EL (cell line): ENCODE results near the gene CENPF.
A peak's percentile ranks its signal among the peaks of the same experiment; 100 is the strongest.
"Not testable (repeated sequence)": the region's sequence is repeated elsewhere in the genome, so short reads cannot be mapped to it uniquely, and the experiment has no call there.

Experiments
- DNase-seq: peaks from one replicate; pipeline ENCODE4 v3.0.0-alpha.2; 2016

CENPF gene, protein sequence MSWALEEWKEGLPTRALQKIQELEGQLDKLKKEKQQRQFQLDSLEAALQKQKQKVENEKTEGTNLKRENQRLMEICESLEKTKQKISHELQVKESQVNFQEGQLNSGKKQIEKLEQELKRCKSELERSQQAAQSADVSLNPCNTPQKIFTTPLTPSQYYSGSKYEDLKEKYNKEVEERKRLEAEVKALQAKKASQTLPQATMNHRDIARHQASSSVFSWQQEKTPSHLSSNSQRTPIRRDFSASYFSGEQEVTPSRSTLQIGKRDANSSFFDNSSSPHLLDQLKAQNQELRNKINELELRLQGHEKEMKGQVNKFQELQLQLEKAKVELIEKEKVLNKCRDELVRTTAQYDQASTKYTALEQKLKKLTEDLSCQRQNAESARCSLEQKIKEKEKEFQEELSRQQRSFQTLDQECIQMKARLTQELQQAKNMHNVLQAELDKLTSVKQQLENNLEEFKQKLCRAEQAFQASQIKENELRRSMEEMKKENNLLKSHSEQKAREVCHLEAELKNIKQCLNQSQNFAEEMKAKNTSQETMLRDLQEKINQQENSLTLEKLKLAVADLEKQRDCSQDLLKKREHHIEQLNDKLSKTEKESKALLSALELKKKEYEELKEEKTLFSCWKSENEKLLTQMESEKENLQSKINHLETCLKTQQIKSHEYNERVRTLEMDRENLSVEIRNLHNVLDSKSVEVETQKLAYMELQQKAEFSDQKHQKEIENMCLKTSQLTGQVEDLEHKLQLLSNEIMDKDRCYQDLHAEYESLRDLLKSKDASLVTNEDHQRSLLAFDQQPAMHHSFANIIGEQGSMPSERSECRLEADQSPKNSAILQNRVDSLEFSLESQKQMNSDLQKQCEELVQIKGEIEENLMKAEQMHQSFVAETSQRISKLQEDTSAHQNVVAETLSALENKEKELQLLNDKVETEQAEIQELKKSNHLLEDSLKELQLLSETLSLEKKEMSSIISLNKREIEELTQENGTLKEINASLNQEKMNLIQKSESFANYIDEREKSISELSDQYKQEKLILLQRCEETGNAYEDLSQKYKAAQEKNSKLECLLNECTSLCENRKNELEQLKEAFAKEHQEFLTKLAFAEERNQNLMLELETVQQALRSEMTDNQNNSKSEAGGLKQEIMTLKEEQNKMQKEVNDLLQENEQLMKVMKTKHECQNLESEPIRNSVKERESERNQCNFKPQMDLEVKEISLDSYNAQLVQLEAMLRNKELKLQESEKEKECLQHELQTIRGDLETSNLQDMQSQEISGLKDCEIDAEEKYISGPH (N-terminal part only)

DNA sequence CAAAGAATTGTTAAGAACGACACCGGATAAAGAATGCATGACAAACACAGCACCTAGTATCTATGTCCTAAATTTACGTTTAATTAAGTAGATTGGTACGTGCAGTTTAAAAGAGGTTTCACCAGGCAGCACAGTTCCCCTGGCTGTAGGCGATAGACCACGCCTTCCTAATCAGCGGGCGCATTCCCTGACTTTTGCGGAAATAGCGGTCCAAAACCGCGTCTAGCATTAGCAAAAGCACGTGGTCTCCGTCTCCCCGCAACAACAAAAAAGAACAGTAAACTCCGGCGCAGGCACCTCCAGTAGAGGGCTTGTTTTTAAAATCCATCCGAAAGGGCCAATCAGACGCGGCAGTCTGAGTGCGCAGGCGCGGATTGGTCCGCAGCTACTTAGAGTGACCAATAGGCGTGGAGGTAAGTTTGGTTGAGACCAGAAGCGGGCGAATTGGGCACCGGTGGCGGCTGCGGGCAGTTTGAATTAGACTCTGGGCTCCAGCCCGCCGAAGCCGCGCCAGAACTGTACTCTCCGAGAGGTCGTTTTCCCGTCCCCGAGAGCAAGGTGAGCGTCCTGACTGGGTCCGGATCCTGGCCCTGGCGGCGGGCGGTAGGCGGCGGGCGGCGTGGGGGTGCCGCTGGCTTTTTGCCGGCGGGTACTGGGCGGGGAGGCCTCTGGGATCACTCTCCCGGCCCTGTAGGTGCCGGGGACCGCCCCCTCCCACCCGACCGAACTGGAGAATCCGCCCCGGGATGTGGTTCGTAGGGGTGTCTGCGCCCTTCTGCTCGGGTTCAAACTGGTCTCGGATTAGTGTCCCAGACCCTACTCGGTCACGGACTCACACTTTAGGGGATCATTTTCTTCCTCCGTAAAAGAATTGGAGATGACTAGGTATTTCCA is at the start of gene CENPF:
Gene CENPF, plus strand, starts transcription at position 432 of the 894 bp plus-strand sequence. CDS start 10,560 bp downstream, outside the sequence.
- DNase-seq = peak; percentile 99

DNA sequence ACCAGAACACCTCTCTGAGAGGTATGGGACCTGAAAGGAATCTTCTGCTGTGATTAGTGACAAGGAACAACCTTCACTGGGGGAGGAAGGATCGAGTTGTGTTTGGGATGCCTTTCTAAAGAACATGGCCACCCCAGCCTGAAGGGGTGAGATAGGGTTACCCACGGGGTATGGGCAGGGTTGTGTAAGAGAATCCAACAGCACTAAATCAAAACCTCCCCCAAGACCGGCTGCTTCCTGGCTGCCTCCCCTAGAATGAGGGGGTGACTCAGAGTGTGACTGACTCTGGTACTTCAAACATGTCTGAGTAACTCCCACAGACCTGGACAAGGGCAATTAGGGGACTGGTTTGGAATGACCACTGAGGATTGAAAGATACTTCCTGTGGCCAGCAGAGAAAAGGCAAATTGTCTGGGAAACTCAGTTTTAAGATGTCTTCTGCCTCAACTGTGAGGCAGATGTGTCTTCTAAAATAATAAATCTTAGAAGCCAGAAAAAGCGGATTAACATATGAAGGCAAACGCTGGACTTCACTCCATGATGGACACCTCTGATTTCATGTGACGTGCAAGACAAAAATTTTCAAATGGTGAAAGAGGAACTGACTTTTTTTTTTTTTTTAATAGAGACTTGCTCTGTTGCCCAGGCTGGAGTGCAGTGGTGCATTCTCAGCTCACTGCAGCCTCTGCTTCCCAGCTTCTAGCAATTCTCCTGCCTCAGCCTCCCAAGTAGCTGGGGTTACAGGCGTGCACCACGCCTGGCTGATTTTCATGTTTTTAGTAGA is 44.9 kb upstream of the CENPF start:
- DNase-seq = peak; percentile 94

DNA sequence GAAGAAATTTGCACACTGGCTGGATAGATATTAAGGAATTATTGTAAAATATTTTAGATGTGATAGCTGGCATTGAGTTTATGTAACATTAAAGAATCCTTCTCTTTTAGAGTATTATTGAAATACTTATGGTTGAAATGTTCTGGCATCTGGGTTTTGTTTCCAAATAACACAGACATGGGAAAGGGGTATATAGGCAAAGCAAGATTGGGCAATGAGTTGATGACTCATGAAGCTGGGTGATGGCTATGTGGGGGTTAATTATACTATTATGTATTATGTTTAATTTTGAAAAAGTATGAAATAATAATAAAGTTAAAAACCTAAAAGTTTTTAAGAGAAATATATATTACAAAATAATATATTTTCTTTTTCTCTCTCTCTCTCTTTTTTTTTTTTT is 39.1 kb upstream of the CENPF start:
- peak; percentile 48 for DNase-seq

DNA sequence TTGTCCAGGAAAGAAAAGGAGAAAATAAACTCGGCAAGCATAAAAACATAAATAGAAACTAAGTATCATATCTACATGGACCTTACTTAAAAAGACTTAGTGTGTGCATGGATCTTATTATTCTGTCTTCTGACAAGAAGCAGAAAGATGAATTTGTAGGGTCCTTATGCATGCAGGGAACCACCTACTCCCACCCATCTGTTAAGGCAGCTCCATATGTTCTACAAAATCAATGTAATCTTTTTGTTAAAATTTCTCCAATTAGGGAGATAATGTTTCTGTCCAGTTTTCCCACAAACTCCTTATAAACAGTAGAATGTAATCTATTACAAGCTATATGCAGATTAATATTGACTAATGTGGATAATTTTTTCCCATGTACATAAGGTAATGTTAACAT is 37.7 kb upstream of the CENPF start:
- no peak for DNase-seq

DNA sequence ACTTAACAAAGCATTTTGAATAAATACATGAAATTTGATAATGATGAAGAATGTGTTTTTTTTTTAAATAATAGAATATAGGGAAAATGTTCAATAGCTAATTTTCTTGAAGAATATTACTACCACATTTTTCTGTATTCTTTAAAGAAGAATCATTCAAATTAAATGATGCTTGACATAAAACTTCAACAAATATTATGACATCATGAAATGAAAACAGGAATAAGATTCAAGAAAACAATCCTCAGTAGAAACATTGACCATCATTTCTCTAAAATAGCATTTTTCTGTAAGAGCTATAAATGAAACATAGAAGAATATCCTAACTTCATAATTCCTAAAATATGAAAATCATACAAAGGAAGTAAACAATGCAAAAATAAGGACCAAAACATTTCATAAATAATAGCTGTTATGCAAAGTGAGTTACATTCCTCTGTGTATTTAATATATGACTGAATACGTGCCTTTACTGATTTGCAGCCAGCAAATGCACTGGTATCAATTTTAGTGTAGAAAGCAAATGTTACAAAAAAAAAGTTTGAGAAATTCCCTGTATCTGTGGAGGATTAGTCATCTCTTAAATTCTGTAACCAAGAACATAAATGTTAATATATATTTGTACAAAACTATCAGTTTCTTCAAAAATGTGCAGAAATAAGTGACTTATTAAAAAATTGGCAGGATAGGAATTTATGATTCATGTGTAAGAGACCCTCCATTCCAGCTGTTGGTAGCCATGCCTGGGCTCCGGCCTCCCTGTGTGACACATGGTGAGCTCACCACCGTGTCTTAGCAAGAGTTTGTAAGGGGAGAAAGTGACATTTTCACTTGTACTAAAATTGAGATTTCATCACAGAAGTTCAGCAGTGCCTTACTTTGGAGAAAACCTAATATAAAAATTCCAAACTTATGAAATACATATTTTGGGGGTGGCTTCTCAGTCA is 36.6 kb upstream of the CENPF start:
- DNase-seq = peak; percentile 93

DNA sequence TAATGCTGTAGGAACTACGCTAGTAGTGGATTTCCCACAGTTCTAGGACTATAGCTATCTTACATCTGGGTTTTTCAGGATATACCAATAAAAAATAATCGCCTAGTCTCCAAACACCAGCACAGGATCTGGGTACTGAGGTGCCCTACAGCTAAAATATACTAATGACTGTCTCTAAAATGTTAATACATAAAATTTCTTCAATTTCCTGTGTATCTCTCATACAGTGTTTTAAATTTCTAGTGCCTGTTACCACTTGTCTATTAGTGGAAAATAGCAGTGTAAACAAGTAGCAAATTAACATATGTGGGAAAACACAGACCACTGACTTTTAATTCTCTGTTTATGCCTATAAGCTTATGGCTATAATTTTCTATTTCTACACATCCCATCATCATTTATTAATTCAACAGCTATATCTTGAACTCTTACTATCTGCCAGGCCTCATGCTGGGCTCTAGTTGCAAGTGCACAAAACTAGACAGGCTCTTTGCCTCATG is 35.5 kb upstream of the CENPF start:
- DNase-seq = no peak

DNA sequence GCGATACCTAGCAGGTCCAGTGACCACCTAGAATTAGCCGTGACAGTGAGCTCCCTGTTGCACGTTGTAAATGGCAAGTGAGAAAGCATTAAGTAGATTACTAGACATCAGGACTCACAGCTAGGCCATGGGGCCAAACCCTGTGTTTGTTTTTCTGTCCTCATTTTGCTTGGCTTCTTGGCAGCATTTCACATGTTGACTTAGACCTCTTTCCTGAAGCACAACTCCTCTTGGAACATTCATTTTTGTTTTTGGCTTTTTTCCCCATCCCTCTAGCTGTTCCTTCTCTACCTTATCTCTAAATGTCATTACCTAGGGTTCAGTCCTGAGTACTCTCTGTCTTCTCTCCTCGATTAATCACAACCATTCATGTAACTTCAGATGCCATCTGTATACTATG is 34.7 kb upstream of the CENPF start:
- DNase-seq = peak; percentile 52

DNA sequence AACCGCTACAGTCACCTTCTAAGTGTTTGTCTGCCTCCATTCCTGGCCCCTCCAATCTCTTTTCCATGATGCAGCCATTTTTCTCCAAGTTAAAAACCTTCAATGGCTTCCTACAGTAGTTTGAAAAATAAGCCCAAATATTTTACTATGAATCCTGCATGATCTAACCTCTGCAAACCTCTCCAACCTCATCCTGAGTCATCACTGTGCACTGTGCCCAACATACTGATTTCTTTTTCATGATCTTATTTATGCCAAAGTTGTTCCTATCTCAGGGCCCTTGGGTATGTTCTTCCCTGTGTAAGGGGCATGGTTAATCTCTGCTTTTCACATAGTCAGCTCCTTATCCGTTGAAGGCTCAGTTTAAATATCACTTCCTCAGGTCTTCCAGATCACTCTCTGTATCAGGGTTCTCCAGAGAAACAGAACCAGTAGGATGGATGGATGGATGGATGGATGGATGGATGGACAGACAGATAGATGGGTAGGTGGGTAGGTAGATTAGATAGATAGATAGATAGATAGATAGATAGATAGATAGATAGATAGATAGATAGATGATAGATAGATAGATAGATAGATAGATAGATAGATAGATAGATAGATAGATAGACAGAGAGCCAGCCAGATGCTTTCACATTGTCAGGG is 33.5 kb upstream of the CENPF start:
- DNase-seq = peak; percentile 73

DNA sequence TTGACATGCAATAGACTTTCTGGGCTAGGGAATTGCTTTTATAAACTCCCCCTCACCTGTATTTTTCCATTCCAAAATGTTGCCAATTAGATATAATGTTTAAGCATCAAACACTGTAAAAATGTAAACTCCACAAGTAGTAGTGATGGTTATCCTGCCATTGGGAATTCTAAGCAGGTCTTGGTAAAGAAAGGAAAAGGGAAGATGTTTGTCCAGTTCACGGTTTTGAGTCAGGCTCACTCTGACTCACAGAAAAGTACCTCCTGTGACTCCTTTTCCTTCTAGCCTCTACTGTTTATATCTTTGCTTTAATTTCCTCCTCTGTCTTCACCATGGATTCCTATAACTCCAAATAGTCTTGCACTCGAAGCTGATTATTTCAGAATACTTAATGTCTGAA is 32.6 kb upstream of the CENPF start:
- peak; percentile 69 for DNase-seq

DNA sequence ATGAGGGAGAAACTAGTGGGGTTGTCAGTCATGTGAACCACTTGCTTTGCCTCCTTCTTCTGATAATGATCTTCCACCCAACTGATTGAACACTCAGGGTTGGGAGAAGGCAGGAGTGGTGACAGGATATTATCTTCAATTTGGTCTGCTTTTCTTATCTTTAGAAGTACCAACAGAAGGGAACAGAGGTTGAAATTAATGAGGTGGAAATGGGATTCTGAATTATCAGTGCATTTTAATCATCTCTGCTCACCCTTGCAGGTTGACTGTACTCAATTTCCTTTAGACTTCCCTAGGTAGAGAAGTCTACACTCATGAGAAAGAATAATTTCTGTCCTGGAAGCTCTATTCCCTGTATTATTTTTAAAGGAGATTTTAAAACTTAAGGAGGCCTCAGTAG is 31.7 kb upstream of the CENPF start:
- DNase-seq = no peak

DNA sequence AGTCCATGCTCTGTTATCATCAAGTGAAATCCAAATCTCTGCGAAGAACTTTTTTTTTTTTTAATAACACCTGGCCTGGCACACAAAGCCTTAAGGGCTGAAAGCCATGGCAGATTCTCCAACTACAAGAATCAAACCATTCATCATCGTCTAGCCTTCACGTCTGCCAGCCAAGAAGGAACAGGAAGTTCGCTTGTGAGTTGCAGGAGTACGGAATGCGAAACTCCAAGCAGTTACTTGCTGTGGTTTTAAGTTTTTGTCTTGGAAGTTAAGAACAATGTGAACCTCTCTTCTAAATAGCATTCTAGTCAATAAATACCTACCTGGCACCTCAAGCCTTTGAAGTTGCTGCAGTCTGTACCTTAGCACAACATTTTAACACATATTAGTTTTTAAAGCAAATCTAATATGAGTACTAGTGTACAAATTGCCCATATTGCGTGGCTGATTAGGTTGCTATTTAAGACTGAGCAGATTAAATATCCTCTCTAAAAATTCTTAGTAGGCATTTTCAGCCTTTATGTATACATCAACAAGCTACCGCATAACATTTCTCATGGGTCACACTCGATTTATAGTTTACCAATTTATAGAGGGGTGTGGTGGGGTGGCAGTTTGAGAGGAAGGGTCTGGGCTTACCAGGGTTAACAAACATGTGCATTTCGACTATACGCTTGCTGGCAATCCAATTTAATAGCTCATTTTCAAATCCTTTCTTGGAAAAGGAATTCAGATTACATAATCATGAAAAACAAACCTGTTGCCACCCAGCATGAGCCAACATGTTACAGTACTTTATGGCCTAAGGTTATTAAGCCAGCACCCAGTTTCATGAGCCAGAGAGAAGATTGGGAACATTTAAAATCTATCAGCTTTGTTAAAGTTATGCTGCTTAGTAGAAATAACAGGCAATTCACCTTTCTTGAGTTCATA is 29.3 kb upstream of the CENPF start:
- DNase-seq = no peak

DNA sequence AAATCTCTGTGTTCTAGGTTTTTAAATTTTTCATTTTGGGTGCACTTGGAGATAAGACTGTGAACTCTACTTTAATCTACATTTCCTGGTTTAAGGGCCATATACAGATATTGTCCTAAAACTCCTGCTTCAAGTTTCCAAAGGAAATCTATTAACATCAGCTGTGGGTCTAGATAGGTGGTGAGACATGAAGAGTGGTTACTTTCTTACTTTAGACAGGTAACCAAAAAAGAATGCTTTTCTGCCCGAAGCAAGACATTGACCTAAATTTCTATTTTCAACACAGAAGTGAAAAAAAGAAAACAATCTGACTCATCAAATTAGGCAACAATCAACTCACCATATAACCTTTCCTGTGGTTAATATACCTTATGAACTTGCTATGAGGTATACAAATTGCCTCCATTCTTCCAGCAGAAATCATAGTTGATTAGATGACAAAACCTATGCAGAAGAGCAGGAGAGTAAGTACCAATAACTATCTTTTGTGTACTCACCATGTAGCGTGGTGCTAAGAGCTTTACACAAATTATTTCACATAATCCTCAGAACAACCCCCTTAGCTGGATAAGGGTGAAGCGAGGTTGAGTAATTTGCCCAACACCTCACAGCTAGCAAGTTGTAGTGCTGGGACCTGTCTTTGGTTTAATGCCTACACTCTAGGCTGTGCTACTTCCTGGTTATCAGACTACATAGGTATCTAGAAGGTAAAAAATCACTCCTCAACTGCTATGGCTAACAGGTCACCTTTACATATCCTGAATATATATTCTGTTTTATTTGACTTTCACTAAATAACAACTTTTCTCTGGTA is 28.2 kb upstream of the CENPF start:
- DNase-seq = no peak

DNA sequence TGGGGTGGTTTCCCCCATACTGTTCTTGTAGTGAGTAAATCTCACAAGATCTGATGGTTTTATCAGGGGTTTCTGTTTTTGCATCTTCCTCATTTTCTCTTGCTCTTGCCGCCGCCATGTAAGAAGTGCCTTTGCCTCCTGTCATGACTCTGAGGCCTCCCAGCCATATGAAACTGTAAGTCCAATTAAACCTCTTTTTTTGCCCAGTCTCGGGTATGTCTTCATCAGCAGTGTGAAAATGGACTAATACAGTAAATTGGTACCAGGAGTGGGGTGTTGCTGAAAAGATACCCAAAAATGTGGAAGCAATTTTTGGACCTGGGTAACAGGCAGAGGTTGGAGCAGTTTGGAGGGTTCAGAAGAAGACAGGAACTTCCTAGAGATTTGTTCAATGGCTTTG is 26.9 kb upstream of the CENPF start:
- DNase-seq = not testable (repeated sequence)

DNA sequence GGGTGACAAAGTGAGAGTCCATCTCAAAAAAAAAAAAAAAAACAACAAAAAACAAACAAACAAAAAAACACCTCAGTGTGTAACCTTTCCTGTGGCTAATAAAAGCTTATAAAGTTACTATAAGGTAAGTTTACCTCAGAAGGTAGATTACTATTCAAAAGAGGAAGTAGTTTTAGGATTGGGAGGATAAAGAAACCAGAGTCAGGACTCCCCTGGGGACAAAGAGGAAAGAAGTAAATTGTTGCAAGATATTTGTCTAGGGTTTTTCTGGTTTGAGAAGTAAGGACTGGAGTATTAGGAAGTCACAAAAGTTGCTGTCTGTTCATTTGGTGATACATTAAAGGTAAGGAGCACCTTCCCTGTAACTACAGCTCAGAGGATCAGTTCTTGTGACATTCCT is 23.8 kb upstream of the CENPF start:
- DNase-seq = no peak

DNA sequence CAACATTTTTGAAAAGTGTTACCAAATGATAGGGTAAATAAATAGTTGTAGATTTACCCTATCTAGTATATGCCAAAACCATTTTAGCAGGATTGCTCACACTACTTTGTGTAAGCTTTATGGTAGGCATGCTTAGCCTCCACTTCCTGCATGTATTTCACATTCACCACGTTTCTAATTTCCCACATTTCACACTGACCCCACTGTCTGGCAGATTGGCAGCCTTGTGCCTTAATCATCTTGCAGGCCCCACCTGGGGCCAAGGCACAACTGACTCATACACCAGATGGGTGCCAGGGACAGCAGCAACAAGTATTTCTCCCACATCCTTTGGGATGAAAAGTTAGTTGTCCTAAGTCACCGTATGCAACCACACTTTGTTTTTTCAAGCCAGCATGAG is 21.2 kb upstream of the CENPF start:
- peak; percentile 92 for DNase-seq

DNA sequence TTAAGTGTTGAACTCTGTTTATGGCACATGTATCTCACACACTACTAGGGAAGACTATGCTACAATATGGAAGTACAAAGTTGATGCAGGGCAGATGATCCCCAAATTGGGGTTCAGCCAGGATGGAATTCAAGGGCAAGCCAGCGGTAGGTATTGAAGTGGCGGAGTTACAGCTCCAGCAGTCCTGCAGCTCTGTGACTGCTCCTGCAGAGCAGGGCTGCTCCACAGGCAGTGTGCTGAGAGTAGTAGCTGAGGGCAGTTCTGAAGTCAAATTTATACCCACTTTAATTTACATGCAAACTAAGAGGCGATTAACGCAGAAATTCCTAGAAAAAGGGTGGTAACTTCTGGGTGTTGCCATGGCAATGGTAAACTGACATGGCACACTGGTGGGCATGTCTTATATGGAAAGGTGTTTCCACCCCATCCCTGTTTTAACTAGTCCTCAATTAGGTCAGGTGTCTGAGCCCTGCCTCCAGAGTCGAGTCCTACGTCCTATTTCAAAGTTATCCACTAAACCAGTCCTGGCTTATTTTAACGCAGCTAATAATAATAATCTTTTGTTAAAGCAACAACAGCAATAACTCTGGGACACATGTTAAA is 20.6 kb upstream of the CENPF start:
- no peak for DNase-seq

DNA sequence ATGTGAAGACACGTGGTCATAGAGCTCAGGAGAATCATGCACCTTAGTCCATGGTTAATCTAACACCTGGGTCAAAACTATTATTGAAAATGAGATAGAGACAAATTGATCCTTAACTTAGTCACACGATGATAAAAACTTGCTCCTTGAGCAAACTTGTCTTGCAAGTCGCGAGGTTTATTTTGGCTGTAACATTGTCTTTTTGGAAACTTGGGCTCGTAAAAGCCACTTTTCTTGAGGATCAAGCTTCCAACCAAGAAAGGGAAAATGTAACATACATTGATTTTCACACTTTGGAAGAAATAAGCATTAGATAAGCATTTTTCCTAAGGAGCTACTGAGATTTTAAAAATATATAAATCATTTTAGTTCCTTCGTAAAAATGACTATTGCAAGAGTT is 19.9 kb upstream of the CENPF start:
- no peak for DNase-seq
